H1 (cell line): ENCODE data around the gene CLEC19A. TPM values are rescaled to one million over a fixed set of nuclear protein-coding genes. Genes with fewer than 3 reads are reported as not detected.

ENCODE experiments used
- CTCF ChIA-PET: fragments of 300-600 bp; sonication (Branson Sonifier 250); formaldehyde crosslinking; loops from one replicate; lab custom pipeline; 2021; ENCODE audit not compliant: partially characterized antibody; lab: Charles Lee
- POLR2A ChIA-PET: fragments of 300-600 bp; sonication (Branson Sonifier 250); formaldehyde crosslinking; loops from one replicate; lab custom pipeline; 2021; ENCODE audit warnings: inconsistent platforms; ENCODE audit not compliant: partially characterized antibody; lab: Charles Lee
- DNase-seq, 2 experiments: peaks; one replicate each; pipeline versions ENCODE4 v3.0.0 to v3.0.0-alpha.2; 2010 to 2022; ENCODE audit warnings: low spot score in 2 of 2, low read depth in 1 of 2, mixed read lengths in 1 of 2
- FAIRE-seq: peaks from 2 replicates; lab custom pipeline; 2011; peaks lifted over from hg19 to GRCh38; lab: Jason Lieb, UNC
- H2AFZ ChIP-seq: 2 replicates; pipeline ENCODE4 v1.8.1; 2012; ENCODE audit warnings: low read length, inconsistent platforms
- H2AK5ac ChIP-seq: 2 replicates; pipeline ENCODE4 v1.6.1; 2013; ENCODE audit warnings: low read depth, low read length
- H2BK120ac ChIP-seq: replicated peaks from 2 replicates; pipeline ENCODE3; 2013; ENCODE audit warnings: low read depth, low read length, inconsistent platforms
- H2BK12ac ChIP-seq: 2 replicates; pipeline ENCODE4 v1.6.1; 2013; ENCODE audit warnings: low read depth, low read length
- H2BK15ac ChIP-seq: 2 replicates; pipeline ENCODE4 v1.6.1; 2013; ENCODE audit warnings: low read length
- H2BK20ac ChIP-seq: 2 replicates; pipeline ENCODE4 v1.6.1; 2013; ENCODE audit warnings: low read length
- H2BK5ac ChIP-seq: 2 replicates; pipeline ENCODE4 v1.6.1; 2013; ENCODE audit warnings: low read depth, low read length
- H3K14ac ChIP-seq: 2 replicates; pipeline ENCODE4 v1.6.1; 2013; ENCODE audit warnings: inconsistent platforms; ENCODE audit not compliant: insufficient read length
- H3K18ac ChIP-seq: 2 replicates; pipeline ENCODE4 v1.6.1; 2013; ENCODE audit warnings: low read length; ENCODE audit errors: extremely low read depth
- H3K23ac ChIP-seq: 2 replicates; pipeline ENCODE4 v1.6.1; 2013; ENCODE audit warnings: inconsistent platforms; ENCODE audit not compliant: insufficient read length
- H3K23me2 ChIP-seq: 2 replicates; pipeline ENCODE4 v1.6.1; 2013; ENCODE audit warnings: low read depth, low read length
- H3K27ac ChIP-seq: 2 replicates; pipeline ENCODE4 v1.6.1; 2011; ENCODE audit warnings: low read depth, low read length, inconsistent platforms
- H3K27me3 ChIP-seq, 4 experiments: replicated peaks in 1 of 4; 1 replicate in 1 of 4; 2 replicates in 3 of 4; pipeline versions ENCODE4 v1.6.1 to v1.8.1; 2011 to 2013; ENCODE audit warnings: low read length in 3 of 4, mild to moderate bottlenecking in 3 of 4, inconsistent platforms in 2 of 4, mixed read lengths in 2 of 4, moderate library complexity in 1 of 4; ENCODE audit not compliant: control insufficient read depth in 3 of 4, insufficient read depth in 3 of 4; ENCODE audit errors: extremely low read depth in 1 of 4
- H3K36me3 ChIP-seq, 4 experiments: 2 replicates each; pipeline versions ENCODE4 v1.6.1 to v1.8.1; 2011 to 2013; ENCODE audit warnings: mild to moderate bottlenecking in 4 of 4, low read length in 3 of 4, moderate library complexity in 2 of 4, control low read depth in 1 of 4, inconsistent platforms in 1 of 4; ENCODE audit not compliant: insufficient read depth in 4 of 4, control insufficient read depth in 2 of 4
- H3K4ac ChIP-seq: replicated peaks from 2 replicates; pipeline ENCODE3; 2013; ENCODE audit warnings: low read length, low read depth, mixed read lengths, inconsistent platforms; ENCODE audit not compliant: insufficient read length
- H3K4me1 ChIP-seq, 4 experiments: replicated peaks in 1 of 4; 1 replicate in 1 of 4; 2 replicates in 3 of 4; pipeline versions ENCODE4 v1.6.1 to v1.8.1; 2011 to 2013; ENCODE audit warnings: low read length in 3 of 4, inconsistent platforms in 2 of 4, mixed read lengths in 1 of 4; ENCODE audit not compliant: insufficient read depth in 4 of 4, control insufficient read depth in 3 of 4
- H3K4me2 ChIP-seq, 2 experiments: 2 replicates each; pipeline versions ENCODE4 v1.6.1 to v1.8.1; 2011 to 2013; ENCODE audit warnings: low read depth in 2 of 2, low read length in 2 of 2, control low read depth in 1 of 2, inconsistent platforms in 1 of 2, mild to moderate bottlenecking in 1 of 2; ENCODE audit not compliant: insufficient read depth in 1 of 2
- H3K4me3 ChIP-seq, 4 experiments: fragments of 200-600, 300-600 bp in 1 of 4; sonication (generic), shearing (Covaris generic), sonication (Bioruptor Twin) in 1 of 4; 2 replicates each; pipeline versions ENCODE4 v1.5.1 to v1.8.1; 2011 to 2016; ENCODE audit warnings: low read length in 4 of 4, low read depth in 3 of 4, control low read depth in 2 of 4, inconsistent platforms in 2 of 4, mild to moderate bottlenecking in 2 of 4, mixed read lengths in 1 of 4, moderate library complexity in 1 of 4; ENCODE audit not compliant: insufficient read depth in 2 of 4; ENCODE audit errors: extremely low read depth in 1 of 4
- H3K56ac ChIP-seq: replicated peaks from 2 replicates; pipeline ENCODE3; 2013; ENCODE audit warnings: low read depth, mild to moderate bottlenecking, mixed read lengths, low read length, inconsistent platforms; ENCODE audit not compliant: insufficient read length
- H3K79me1 ChIP-seq: 2 replicates; pipeline ENCODE4 v1.6.1; 2013; ENCODE audit warnings: low read depth, low read length, control low read depth
- H3K79me2 ChIP-seq, 2 experiments: 2 replicates each; pipeline versions ENCODE4 v1.6.1 to v1.8.1; 2012 to 2013; ENCODE audit warnings: low read length in 2 of 2, mild to moderate bottlenecking in 2 of 2, inconsistent platforms in 1 of 2; ENCODE audit not compliant: insufficient read depth in 2 of 2, control insufficient read depth in 1 of 2
- H3K9ac ChIP-seq, 4 experiments: replicated peaks in 1 of 4; 1 replicate in 1 of 4; 2 replicates in 3 of 4; pipeline versions ENCODE4 v1.6.1 to v1.8.1; 2011 to 2013; ENCODE audit warnings: low read depth in 3 of 4, low read length in 3 of 4, control low read depth in 2 of 4, mild to moderate bottlenecking in 2 of 4, moderate library complexity in 2 of 4, inconsistent platforms in 1 of 4; ENCODE audit errors: extremely low read depth in 1 of 4
- H3K9me3 ChIP-seq, 2 experiments: 2 replicates each; pipeline versions ENCODE4 v1.6.1 to v1.8.1; 2012 to 2013; ENCODE audit warnings: mild to moderate bottlenecking in 2 of 2, moderate library complexity in 2 of 2, control low read depth in 1 of 2, inconsistent platforms in 1 of 2, low read depth in 1 of 2, low read length in 1 of 2, mixed read lengths in 1 of 2; ENCODE audit not compliant: insufficient read depth in 2 of 2
- H4K20me1 ChIP-seq, 2 experiments: replicated peaks in 1 of 2; 2 replicates each; pipeline versions ENCODE3 to v1.8.1; 2011 to 2013; ENCODE audit warnings: inconsistent platforms in 2 of 2, low read length in 2 of 2, mild to moderate bottlenecking in 1 of 2; ENCODE audit not compliant: insufficient read depth in 2 of 2, control insufficient read depth in 1 of 2
- H4K5ac ChIP-seq: 2 replicates; pipeline ENCODE4 v1.6.1; 2013; ENCODE audit warnings: low read length, low read depth, mixed read lengths, inconsistent platforms; ENCODE audit not compliant: insufficient read length
- H4K8ac ChIP-seq: 2 replicates; pipeline ENCODE4 v1.8.0; 2013; ENCODE audit warnings: mild to moderate bottlenecking, moderate library complexity, low read length, inconsistent platforms; ENCODE audit not compliant: insufficient read depth; ENCODE audit errors: extremely low read depth
- H4K91ac ChIP-seq: replicated peaks from 2 replicates; pipeline ENCODE3; 2013; ENCODE audit warnings: low read length, mixed read lengths, inconsistent platforms; ENCODE audit not compliant: insufficient read length
- BCL11A ChIP-seq, 2 experiments: IDR thresholded peaks; one replicate each; pipeline ENCODE4 v1.6.1; 2011; ENCODE audit warnings: low read depth in 2 of 2, low read length in 2 of 2, mild to moderate bottlenecking in 2 of 2
- CBX8 ChIP-seq: fragments of 300-800, 300-1000 bp; sonication (generic); IDR thresholded peaks from 2 replicates; pipeline ENCODE4 v1.7.1; 2016; ENCODE audit warnings: low read depth, low read length, borderline replicate concordance
- CHD2 ChIP-seq: IDR thresholded peaks from 2 replicates; pipeline ENCODE4 v1.6.1; 2012; ENCODE audit warnings: low read length, improper control_type of control experiment
- JUN ChIP-seq: IDR thresholded peaks from 2 replicates; pipeline ENCODE4 v1.6.1; 2011; ENCODE audit warnings: low read depth, mild to moderate bottlenecking, improper control_type of control experiment, low read length
- KDM4A ChIP-seq: IDR thresholded peaks from one replicate; pipeline ENCODE4 v1.7.1; 2012; ENCODE audit warnings: low read depth, mild to moderate bottlenecking, moderate library complexity, low read length, inconsistent platforms; ENCODE audit not compliant: severe bottlenecking
- MAX ChIP-seq: IDR thresholded peaks from 2 replicates; pipeline ENCODE4 v1.6.1; 2012; ENCODE audit warnings: inconsistent platforms
- PHF8 ChIP-seq: fragments of 200-600 bp; sonication (generic); conservative IDR thresholded peaks from 2 replicates; pipeline ENCODE4 v1.7.1; 2012; ENCODE audit warnings: low read depth, mild to moderate bottlenecking, inconsistent platforms, low read length, moderate library complexity
- RAD21 ChIP-seq, 2 experiments: IDR thresholded peaks in 1 of 2; conservative IDR thresholded peaks in 1 of 2; 2 replicates each; pipeline ENCODE4 v1.6.1; 2011; ENCODE audit warnings: low read depth in 2 of 2, low read length in 2 of 2, improper control_type of control experiment in 1 of 2, inconsistent platforms in 1 of 2, mild to moderate bottlenecking in 1 of 2, moderate library complexity in 1 of 2
- RBBP5 ChIP-seq: IDR thresholded peaks from 2 replicates; pipeline ENCODE4 v1.7.1; 2012; ENCODE audit warnings: low read depth, mild to moderate bottlenecking, inconsistent platforms, low read length, moderate library complexity, borderline replicate concordance
- SAP30 ChIP-seq: fragments of 300-600 bp; sonication (generic); IDR thresholded peaks from 2 replicates; pipeline ENCODE4 v1.7.1; 2012; ENCODE audit warnings: low read length, moderate library complexity, mild to moderate bottlenecking, inconsistent platforms; ENCODE audit not compliant: insufficient read depth, insufficient replicate concordance
- SIX5 ChIP-seq: IDR thresholded peaks from 2 replicates; pipeline ENCODE4 v1.6.1; 2011; ENCODE audit warnings: mild to moderate bottlenecking, low read depth, low read length
- SP1 ChIP-seq: IDR thresholded peaks from 2 replicates; pipeline ENCODE4 v1.6.1; 2011; ENCODE audit warnings: low read depth, low read length
- WGBS, 2 experiments: shearing (Covaris generic) in 1 of 2; methylation state at CpG; one replicate each; pipeline versions ENCODE4 v1.1.6 to v1.1.7; 2013 to 2015; ENCODE audit warnings: low lambda C conversion rate in 2 of 2, mixed read lengths in 2 of 2, inconsistent platforms in 1 of 2, low coverage in 1 of 2, missing lambda C conversion rate in 1 of 2; ENCODE audit not compliant: insufficient replicate concordance in 2 of 2, insufficient coverage in 1 of 2, insufficient read length in 1 of 2; ENCODE audit errors: extremely low coverage in 1 of 2, missing lambda C conversion rate in 1 of 2; 5-methylcytosine and 5-hydroxymethylcytosine counted together
- polyA plus RNA-seq, 7 experiments: library from polyadenylated mRNA; depleted of rRNA in 3 of 7; stranded (reverse) in 5 of 7; unstranded in 2 of 7; fragments of >200 nt in 5 of 7; fragments of 200-250 nt in 2 of 7; gene quantifications; 1 replicate in 5 of 7; 2 replicates in 1 of 7; 4 replicates in 1 of 7; pipeline versions ENCODE4 v1.2.1 to v1.2.3, GENCODE V29; 2011 to 2013; ENCODE audit warnings: missing spikeins in 2 of 7, mixed read lengths in 2 of 7
- total RNA-seq: library from RNA; stranded (reverse); fragmentation: NEBNext Ultra II Directional; extraction: Animal tissue kit (Norgen Biotek cat#: 25700); gene quantifications from 2 replicates; pipeline ENCODE4 v1.2.1, GENCODE V29; 2021

The CLEC19A gene
- total and polyA plus RNA-seq, 2 of the 8 experiments (the other 6 are each of a cell fraction or from before 2014, with no cell fraction given): 0.35 to 0.88 TPM

GRCh38 chr16:19301931-19302330, 16.4 kb downstream of the CLEC19A start:
- ChIA-PET POLR2A (no interaction called here), CTCF (no interaction called here)
- Histone ChIP-seq H2BK5ac (no peak overlapping the region), H3K79me1 (no peaks in the 10 kb centered on the region), H2AK5ac (no peak overlapping the region), H3K9ac (no peak overlapping the region), H3K23ac (no peak overlapping the region), H3K9me3 (no peaks in the 10 kb centered on the region), H3K4me1 (no peaks in the 10 kb centered on the region), H3K27me3 (no peaks in the 10 kb centered on the region), H2BK12ac (no peak overlapping the region), H2BK15ac (no peak overlapping the region), H2BK120ac (no peak overlapping the region), H2AFZ (no peak overlapping the region), H3K18ac (no peak overlapping the region), H3K79me2 (no peaks in the 10 kb centered on the region), H3K4me2 (no peak overlapping the region), H3K23me2 (no peaks in the 10 kb centered on the region; the same call in 1 of the 2 replicates), H4K8ac (no peak overlapping the region), H4K91ac (no peak overlapping the region), H3K56ac (no peak overlapping the region), H3K14ac (no peak overlapping the region), H3K4me3 (no peak overlapping the region), H3K36me3 (no peaks in the 10 kb centered on the region), H2BK20ac (no peak overlapping the region), H4K5ac (no peak overlapping the region), H3K4ac (no peak overlapping the region), H4K20me1 (no peaks in the 10 kb centered on the region), H3K27ac (no peak overlapping the region)
- DNase-seq (no peak), FAIRE-seq (no peak)
- 31% methylated on average over 1 of the region's 1 CpG; no CpG with 5 or more reads in 1 of the 2 experiments for WGBS, 2 experiments
- TF ChIP-seq RBBP5 (no peak), SAP30 (no peak), PHF8 (no peak), SP1 (no peak), RAD21 (IDR thresholded peaks at IDR 0.05 in 1 of 2, conservative IDR thresholded peaks at IDR 0.05 in 1 of 2; ENCODE audit: low read depth in 2 of 2, low read length in 2 of 2) (no peak), BCL11A (IDR thresholded peaks at IDR 0.05; ENCODE audit: low read depth in 2 of 2, low read length in 2 of 2) (no peak), CBX8 (no peak), KDM4A (no peak), MAX (no peak), CHD2 (no peak), SIX5 (no peak), JUN (no peak)
